ENCODE results near the gene ATIC.

Gene ATIC

DNA sequence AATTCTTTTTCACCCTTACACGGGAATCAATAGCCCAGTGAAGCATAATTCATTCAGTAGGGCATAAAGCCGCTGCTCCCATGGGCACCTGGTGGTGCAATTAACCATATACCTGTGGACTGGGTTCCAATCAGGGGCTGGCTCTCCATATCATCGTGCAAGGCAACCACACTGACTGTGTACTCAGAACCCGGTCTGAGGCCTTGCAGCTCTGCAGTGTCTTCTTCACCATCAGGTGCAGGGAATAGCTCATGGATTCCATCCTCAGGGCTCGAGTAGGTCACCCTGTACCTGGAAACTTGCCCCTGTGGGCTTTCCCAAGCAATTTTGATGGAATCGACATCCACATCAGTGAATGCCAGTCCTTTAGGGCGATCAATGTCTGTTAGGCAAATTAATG is 68.8 kb downstream of the ATIC start:
- Histone ChIP-seq H3K4me2 (no peak overlapping the region), H3K27me3 (no peaks in the 10 kb centered on the region), H3K4me1 (no peaks in the 10 kb centered on the region), H3K9ac (no peak overlapping the region), H3K9me3 (no peaks in the 10 kb centered on the region), H4K20me1 (no peaks in the 10 kb centered on the region), H3K27ac (no peak overlapping the region), H3K36me3 (no peaks in the 10 kb centered on the region), H3K4me3 (no peak overlapping the region)
- no peak for TF ChIP-seq Cebpa-rat (IDR thresholded peaks at IDR 0.05)

DNA sequence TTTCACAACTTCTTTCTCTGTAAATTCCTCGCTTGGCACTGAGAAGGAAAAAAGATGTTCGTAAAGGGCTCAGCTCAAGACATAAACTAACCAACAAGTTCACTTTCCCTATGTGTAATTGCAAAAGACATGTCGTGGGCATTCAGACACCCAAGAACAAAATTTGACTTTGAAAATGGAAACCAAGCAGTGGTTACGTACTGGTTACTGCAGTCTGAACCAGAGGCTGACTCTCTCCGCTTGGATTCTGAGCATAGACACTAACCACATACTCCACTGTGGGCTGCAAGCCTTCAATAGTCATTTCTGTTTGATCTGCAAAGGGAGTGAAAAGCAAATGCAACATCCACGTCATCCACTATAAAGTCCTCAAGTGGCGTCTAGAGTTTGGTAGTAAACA is 70.2 kb downstream of the ATIC start:
- Histone ChIP-seq H3K36me3 (no peaks in the 10 kb centered on the region), H3K4me2 (no peak overlapping the region), H3K9me3 (no peaks in the 10 kb centered on the region), H3K27me3 (no peaks in the 10 kb centered on the region), H3K4me3 (no peak overlapping the region), H4K20me1 (no peaks in the 10 kb centered on the region), H3K9ac (no peak overlapping the region), H3K4me1 (no peaks in the 10 kb centered on the region), H3K27ac (no peak overlapping the region)
- TF ChIP-seq Cebpa-rat (IDR thresholded peaks at IDR 0.05) = no peak

DNA sequence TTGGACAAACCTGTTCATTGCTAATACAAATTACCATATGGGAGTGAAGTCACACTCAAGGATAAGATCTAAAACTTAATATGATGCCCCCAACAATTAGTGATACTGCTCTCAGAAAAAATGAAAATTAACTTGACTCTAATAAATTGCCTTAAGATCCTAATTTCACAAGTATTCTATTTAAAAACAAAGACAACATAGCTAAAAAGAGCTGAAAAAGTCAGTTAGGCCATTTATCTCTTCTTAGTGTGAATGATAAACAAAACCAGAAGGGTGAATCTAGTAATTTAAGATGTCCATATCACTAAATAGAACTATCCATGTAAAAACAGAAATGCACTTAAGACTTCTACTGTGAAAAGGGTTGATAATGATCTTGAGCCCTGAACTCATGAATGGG is 70.6 kb downstream of the ATIC start:
- no peaks in the 10 kb centered on the region for H4K20me1 ChIP-seq
- H3K4me2 ChIP-seq = no peak overlapping the region
- no peaks in the 10 kb centered on the region for H3K4me1 ChIP-seq
- no peaks in the 10 kb centered on the region for H3K27me3 ChIP-seq
- H3K9me3 ChIP-seq = no peaks in the 10 kb centered on the region
- no peaks in the 10 kb centered on the region for H3K36me3 ChIP-seq
- H3K4me3 ChIP-seq = no peak overlapping the region
- TF ChIP-seq Cebpa-rat (IDR thresholded peaks at IDR 0.05) = no peak
- no peak overlapping the region for H3K9ac ChIP-seq
- H3K27ac ChIP-seq = no peak overlapping the region

DNA sequence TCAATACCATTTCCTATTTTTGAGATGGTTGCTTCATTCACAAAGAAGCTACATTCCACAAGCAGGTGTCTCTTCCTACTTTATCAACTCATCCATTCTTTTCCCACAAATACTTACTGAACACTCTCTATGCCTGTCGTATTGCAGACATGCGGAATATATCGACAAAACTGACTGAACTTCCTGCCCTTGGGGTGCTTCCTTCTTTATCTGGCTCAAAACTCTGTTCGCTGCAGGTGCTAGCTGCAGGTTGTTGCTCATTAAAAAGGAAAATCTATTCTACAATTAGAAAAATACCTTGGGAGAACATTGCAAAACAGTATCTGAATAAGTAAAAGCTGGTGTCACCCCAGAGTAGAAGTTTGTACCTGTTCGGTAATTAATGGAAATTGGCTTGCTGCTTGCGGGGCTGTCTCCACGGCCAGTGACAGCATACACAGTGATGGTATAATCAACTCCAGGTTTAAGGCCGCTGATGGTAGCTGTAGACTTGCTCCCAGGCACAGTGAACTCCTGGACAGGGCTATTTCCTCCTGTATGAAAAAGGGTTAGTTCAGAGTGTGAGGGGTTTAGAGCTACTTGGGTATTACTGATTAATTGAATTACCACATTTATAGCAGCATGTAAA is 71.9 kb downstream of the ATIC start:
- TF ChIP-seq Cebpa-rat (IDR thresholded peaks at IDR 0.05) = no peak
- H3K9ac ChIP-seq = no peak overlapping the region
- H3K36me3 ChIP-seq = no peaks in the 10 kb centered on the region
- H4K20me1 ChIP-seq = no peaks in the 10 kb centered on the region
- no peak overlapping the region for H3K27ac ChIP-seq
- H3K9me3 ChIP-seq = no peaks in the 10 kb centered on the region
- no peak overlapping the region for H3K4me2 ChIP-seq
- no peak overlapping the region for H3K4me3 ChIP-seq
- no peaks in the 10 kb centered on the region for H3K4me1 ChIP-seq
- H3K27me3 ChIP-seq = no peaks in the 10 kb centered on the region

DNA sequence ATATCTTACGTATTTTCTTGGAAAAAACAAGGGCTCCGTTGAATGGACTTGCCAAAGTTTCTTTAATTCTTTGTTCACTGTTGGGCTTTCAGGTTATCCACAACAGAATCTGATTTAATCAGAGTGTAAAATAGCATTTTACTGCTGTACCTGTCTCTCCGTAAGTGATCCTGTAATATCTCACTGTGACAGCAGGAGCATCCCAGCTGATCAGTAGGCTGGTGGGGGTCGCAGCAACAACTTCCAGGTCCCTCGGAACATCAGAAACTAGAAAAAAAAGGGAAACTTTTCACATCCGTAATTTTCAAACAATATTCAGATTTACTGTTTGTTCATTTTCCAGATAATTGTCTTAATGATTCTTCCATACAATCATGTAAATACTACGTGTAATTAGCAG is 72.9 kb downstream of the ATIC start:
- H3K27ac ChIP-seq = no peak overlapping the region
- H3K27me3 ChIP-seq = no peaks in the 10 kb centered on the region
- no peak overlapping the region for H3K4me3 ChIP-seq
- no peaks in the 10 kb centered on the region for H4K20me1 ChIP-seq
- H3K4me1 ChIP-seq = no peaks in the 10 kb centered on the region
- H3K9me3 ChIP-seq = no peaks in the 10 kb centered on the region
- no peak overlapping the region for H3K9ac ChIP-seq
- no peaks in the 10 kb centered on the region for H3K36me3 ChIP-seq
- no peak overlapping the region for H3K4me2 ChIP-seq
- no peak for TF ChIP-seq Cebpa-rat (IDR thresholded peaks at IDR 0.05)

DNA sequence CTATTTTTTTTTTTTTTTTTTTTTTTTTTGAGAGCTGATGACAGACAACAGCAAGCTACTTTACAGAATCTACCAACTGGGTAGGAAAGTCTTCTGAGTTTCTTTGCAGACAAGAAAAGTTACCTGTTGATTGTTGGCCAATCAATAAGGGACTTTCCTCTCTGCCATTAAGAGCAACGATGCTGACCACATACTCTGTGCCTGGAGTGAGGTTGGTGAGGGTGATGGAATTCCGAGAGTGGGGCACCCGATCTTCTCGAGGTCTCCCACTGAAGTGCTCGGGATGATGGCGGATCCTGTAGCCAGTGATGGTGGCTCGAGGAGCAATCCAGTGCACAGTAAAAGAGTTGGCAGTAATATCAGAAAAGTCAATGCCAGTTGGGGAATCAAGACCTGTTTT is 74.7 kb downstream of the ATIC start:
- no peak for TF ChIP-seq Cebpa-rat (IDR thresholded peaks at IDR 0.05)
- no peaks in the 10 kb centered on the region for H3K9me3 ChIP-seq
- no peaks in the 10 kb centered on the region for H3K36me3 ChIP-seq

DNA sequence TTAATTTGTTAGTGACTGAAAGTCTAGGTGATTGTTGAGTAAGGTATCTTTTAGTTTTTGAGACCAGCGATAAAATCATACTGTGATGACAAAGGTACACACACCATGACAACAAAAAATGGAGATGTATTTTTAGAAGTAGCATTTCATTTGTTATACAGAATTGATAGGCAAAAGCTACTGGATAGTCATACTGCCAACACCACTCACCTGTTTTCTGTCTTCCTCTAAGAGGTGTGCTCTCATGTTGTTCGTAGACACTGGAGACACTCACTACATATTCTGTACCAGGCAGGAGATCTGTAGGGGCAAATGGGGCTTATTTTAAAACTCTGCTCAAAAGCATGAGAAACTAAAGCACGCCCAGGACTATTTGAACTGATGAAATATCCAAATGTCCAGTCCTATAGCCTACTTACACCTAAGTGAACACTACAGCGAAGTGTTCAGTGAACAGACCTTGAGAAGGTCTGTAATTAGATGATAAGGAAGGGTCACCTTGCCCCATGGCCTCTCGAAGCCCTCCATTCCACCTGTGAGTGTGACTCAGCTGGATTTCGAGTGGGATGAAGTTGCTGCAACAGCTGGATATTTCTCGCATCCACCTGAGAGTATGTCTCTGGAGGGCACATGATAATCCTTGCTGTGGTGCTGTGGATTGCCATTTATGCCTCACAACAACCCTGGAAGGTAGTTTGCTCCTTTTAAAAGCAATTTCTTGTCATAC is 76.3 kb downstream of the ATIC start:
- no peaks in the 10 kb centered on the region for H3K36me3 ChIP-seq
- no peak for TF ChIP-seq Cebpa-rat (IDR thresholded peaks at IDR 0.05)
- no peak overlapping the region for H3K9ac ChIP-seq
- no peak overlapping the region for H3K4me3 ChIP-seq
- H3K4me2 ChIP-seq = no peak overlapping the region
- no peaks in the 10 kb centered on the region for H4K20me1 ChIP-seq
- no peak overlapping the region for H3K27ac ChIP-seq
- H3K9me3 ChIP-seq = no peaks in the 10 kb centered on the region
- no peaks in the 10 kb centered on the region for H3K4me1 ChIP-seq
- H3K27me3 ChIP-seq = no peaks in the 10 kb centered on the region

More for the DNA sequence above, 74.7 kb downstream of the ATIC start:
- H3K4me1 ChIP-seq = no peaks in the 10 kb centered on the region
- no peak overlapping the region for H3K9ac ChIP-seq
- no peaks in the 10 kb centered on the region for H4K20me1 ChIP-seq
- H3K27ac ChIP-seq = no peak overlapping the region
- H3K4me2 ChIP-seq = no peak overlapping the region
- H3K4me3 ChIP-seq = no peak overlapping the region
- H3K27me3 ChIP-seq = no peaks in the 10 kb centered on the region

DNA sequence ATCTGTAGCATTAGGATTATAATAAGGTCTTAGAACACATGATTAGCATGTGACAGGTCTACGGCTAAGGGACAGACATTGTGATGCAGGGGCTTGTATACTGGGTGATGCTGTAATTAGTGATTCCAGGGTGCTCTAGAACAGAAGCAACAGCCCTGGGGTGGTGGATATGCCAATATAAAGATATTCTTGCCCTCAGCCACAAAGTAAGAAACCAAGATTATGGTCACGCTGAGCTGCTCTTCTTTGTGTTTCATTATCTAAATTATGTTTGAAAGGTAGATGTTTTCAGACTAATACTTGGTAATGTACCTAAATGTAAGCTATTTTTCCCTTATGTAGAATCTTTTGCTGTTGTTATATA is 78.7 kb downstream of the ATIC start:
- Histone ChIP-seq H3K27ac (no peak overlapping the region), H3K27me3 (no peaks in the 10 kb centered on the region), H3K36me3 (no peaks in the 10 kb centered on the region), H3K9me3 (no peaks in the 10 kb centered on the region), H4K20me1 (no peaks in the 10 kb centered on the region), H3K4me1 (no peaks in the 10 kb centered on the region), H3K4me3 (no peak overlapping the region), H3K4me2 (no peak overlapping the region), H3K9ac (no peak overlapping the region)
- no peak for TF ChIP-seq Cebpa-rat (IDR thresholded peaks at IDR 0.05)

DNA sequence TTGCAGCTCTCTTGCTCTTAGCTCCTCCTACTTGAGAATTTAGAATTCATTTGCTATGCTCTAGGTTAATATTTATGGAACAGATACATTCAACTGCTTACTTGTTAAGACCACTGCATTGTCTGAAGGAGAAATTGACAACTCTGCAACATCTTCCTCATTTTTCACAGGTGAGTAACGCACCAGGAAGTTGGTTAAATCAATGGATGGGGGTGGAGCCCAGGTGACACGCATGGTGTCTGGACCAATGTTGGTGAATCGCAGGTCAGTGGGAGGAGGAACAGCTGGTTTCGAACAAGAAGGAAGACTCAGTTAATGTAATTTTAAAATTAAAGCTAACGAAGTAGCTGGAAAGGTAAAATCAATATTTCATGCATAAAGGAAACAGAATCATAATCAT is 79.7 kb downstream of the ATIC start:
- Histone ChIP-seq H3K27me3 (no peaks in the 10 kb centered on the region), H3K36me3 (no peaks in the 10 kb centered on the region), H3K9ac (no peak overlapping the region), H3K4me3 (no peak overlapping the region), H4K20me1 (no peaks in the 10 kb centered on the region), H3K27ac (no peak overlapping the region), H3K4me1 (no peaks in the 10 kb centered on the region), H3K4me2 (no peak overlapping the region), H3K9me3 (no peaks in the 10 kb centered on the region)
- no peak for TF ChIP-seq Cebpa-rat (IDR thresholded peaks at IDR 0.05)

DNA sequence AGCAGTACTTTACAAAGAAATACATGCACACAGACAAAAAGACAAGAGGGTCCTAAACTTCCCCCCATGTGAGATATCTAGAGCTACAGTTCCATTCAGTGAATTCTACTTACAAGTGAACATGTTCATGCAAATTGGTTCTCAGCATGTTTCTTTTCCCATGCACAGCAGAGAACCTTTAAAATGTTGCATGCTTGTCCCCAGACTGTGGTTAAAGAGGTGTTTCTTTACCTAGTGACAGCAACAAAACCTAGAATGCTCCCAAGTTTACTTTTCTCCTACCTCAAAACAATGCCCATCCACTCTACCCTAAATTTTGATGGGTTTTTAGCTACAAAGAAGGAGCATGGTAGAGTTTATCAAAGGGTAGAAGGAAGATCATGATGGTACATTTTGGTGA is 80.3 kb downstream of the ATIC start:
- Histone ChIP-seq H3K36me3 (no peaks in the 10 kb centered on the region), H3K9ac (no peak overlapping the region), H3K4me2 (no peak overlapping the region), H3K27me3 (no peaks in the 10 kb centered on the region), H3K4me1 (no peaks in the 10 kb centered on the region), H3K27ac (no peak overlapping the region), H4K20me1 (no peaks in the 10 kb centered on the region), H3K4me3 (no peak overlapping the region), H3K9me3 (no peaks in the 10 kb centered on the region)
- TF ChIP-seq Cebpa-rat (IDR thresholded peaks at IDR 0.05) = no peak

All from BLaER1 (cell line).